Posterior cingulate gyrus (tissue), 11 donors: ENCODE measurements around the gene KCNA2.

Source experiments
- DNase-seq, 10 donors: peaks; one replicate each; pipeline versions ENCODE4 v3.0.0 to v3.0.0-alpha.2; 2020 to 2021; ENCODE audit warnings: mixed read lengths in 3 of 10
- intact Hi-C: fragments of 100-400 bp; cut with DNase I; formaldehyde crosslinking; loops from one replicate; pipeline ENCODE4 v1.15.1; 2023

KCNA2 gene

GRCh38 chr1:110605901-110606656 is at the start of gene KCNA2:
KCNA2 (minus strand) TSS chr1:110606358; CDS start chr1:110604782, 1,576 bp downstream.
- peak; percentile 55 to 96 (median 78) for DNase-seq
- intact Hi-C loops = no loop called here

- intact Hi-C loops = no loop called here
- no peak for DNase-seq
Observed at GRCh38 chr1:110650609-110651008, 44.5 kb upstream of the KCNA2 start.

DNA sequence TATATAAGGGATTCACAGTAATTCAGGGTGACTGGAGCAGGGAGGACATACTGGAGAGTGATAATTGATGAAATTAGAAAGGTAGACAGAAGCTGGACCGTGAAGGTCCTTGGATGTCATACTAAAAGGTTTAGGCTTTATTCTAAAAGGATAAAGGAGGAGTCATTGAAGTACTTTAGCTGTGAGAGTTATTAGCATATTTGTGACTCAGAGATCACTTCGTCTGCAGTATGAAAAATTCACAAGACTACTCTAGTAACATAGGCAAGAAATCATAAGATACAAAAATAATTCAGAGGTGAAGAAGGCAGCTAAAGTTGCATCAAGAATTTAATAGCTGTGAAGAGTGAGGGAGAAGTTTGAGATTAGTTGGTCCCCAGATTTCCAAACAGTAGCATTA is 42.3 kb upstream of the KCNA2 start:
- intact Hi-C loops = no loop called here
- DNase-seq = no peak

GRCh38 chr1:110647254-110647891 is 41.2 kb upstream of the KCNA2 start:
- intact Hi-C loops = no loop called here
- no peak for DNase-seq

DNA sequence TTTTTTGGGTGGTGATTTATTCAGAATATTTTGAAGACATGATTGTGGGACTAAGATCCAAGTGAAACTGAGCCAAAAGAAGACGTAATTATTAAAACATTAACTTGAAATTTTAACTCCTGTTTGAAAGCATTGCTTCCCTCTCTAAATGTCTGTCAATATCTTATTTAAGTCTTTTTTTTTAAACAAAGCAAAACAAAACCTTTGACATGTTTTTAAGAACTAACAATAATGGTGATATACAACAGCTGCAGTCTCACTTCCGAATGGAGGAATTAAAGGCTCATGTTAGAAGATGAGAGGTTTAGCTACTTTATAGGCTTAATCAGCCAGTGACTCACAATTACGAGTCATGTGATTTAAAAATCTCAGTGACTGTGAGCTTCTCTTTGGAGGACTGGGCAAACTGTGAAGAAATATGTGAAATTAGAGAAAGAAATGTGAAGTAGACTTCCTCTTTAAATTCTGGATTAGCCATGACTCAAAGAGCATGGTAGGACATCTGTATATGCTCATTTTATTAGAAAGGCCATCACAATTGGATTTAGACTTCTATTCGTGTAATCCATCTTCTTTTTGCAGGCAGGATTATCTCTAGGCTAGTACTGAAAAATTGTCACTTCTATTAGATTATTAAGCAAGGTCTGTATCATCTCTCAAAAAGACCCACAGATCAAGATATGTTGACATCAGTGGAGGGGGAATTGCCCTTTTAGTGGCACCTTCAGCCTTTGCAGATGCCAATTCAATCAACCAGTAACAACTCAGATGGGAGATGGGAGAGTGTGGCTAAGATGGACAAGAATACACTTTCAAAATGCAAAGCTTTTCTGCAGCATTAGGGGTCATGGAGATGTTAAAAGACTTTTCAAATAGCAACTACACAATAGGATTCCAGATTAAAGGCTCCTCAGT is 39.9 kb upstream of the KCNA2 start:
- DNase-seq = no peak
- intact Hi-C loops = no loop called here

GRCh38 chr1:110645211-110645610 is 39.1 kb upstream of the KCNA2 start:
- intact Hi-C loops = no loop called here
- no peak for DNase-seq

GRCh38 chr1:110643879-110644472 is 37.8 kb upstream of the KCNA2 start:
- intact Hi-C loops = no loop called here

DNA sequence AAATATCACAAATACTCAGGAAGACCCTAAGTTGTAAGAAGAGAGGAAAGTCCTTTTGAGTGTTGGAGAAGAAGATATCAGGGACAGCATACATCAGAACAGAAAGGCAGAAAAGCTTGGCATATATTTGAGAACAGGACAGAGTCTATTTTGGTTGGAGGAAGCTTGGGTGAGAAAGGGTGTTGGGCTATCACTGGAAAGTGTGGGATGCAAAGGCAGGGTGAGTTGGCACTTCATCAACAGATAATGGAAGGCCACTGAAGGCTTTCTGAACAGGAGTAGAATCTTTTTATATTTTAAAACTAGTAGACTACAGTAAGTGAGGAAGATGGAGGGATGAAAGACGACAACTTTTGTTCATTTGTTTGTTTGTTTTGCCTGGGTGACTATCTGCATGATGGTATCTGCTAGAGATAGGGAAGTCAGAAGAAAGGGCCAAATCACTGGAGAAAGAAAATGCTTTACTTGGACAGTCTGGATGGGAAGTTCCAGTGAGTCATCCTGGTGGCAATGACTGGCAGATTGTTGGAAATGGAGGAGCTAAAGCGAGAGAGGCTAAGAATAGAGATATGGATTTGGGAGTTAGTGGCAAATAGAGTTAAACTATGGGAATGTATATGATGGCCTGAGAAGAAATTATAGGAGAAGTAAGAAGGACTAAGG is 33.7 kb upstream of the KCNA2 start:
- intact Hi-C loops = no loop called here
- no peak for DNase-seq

More at GRCh38 chr1:110643879-110644472, 37.8 kb upstream of the KCNA2 start:
- DNase-seq = no peak

GRCh38 chr1:110638556-110638955 is 32.4 kb upstream of the KCNA2 start:
- intact Hi-C loops = no loop called here
- peak in 1 of 10 donors; percentile 30 for DNase-seq

DNA sequence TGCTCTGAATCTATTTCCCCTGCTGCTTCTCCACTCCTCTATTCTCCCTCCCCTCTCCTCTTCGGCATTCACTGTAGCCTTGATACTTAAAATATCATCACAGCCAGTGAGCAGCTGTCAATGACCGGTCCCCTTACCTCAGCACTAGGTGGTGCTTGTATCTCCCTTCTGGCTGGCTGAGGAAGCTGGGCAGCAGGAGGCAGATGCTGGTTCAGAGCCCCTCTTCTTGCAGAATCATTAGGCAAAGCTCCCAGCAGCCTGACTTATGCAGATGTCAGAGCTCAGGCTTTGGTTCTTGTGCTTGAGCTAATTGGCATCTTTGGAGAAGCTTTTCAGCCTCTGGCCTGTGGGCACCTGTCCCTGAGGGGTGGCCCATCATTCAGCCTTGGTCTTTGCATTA is 31.9 kb upstream of the KCNA2 start:
- intact Hi-C loops = no loop called here
- DNase-seq = peak in 1 of 10 donors; percentile 48

DNA sequence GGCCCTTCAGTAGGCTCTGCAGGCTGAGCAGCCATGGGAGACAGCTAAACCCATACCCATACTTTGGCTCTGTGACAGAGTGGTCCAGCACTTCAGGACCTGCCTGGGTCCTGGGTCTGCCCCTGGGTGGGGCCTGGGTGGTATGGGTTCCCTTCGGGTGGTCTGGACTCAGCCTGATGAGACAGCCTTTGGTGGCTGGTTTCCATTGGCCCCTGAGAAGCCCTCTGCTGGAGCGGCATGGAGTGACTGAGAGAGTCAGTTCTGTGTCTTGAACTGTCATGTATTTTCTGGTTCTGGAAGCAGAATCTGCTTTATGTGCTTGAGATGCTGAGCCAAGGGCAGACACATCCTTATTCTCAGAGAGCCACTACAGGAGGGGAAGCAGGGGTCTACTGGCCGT is 31.3 kb upstream of the KCNA2 start:
- DNase-seq = peak in 1 of 10 donors; percentile 58
- intact Hi-C loops = no loop called here

- intact Hi-C loops = no loop called here
- DNase-seq = no peak
Observed at GRCh38 chr1:110636149-110636935, 30.2 kb upstream of the KCNA2 start.

GRCh38 chr1:110635434-110635833 is 29.3 kb upstream of the KCNA2 start:
- intact Hi-C loops = no loop called here
- no peak for DNase-seq

GRCh38 chr1:110634455-110635311 is 28.5 kb upstream of the KCNA2 start:
- peak; percentile 38 to 93 (median 68) for DNase-seq
- intact Hi-C loops = loop anchor here (5.0 kb wide), 1 partner anchor 148 kb away; no protein-coding TSS in a partner anchor

GRCh38 chr1:110634086-110634454 is 27.9 kb upstream of the KCNA2 start:
- peak in 1 of 10 donors; percentile 27 for DNase-seq
- intact Hi-C loops = loop anchor here (5.0 kb wide), 1 partner anchor 148 kb away; no protein-coding TSS in a partner anchor

- DNase-seq = peak in 1 of 10 donors; percentile 60
- intact Hi-C loops = loop anchor here (5.0 kb wide), 1 partner anchor 149 kb away; no protein-coding TSS in a partner anchor
Observed at GRCh38 chr1:110633646-110634030, 27.5 kb upstream of the KCNA2 start.

DNA sequence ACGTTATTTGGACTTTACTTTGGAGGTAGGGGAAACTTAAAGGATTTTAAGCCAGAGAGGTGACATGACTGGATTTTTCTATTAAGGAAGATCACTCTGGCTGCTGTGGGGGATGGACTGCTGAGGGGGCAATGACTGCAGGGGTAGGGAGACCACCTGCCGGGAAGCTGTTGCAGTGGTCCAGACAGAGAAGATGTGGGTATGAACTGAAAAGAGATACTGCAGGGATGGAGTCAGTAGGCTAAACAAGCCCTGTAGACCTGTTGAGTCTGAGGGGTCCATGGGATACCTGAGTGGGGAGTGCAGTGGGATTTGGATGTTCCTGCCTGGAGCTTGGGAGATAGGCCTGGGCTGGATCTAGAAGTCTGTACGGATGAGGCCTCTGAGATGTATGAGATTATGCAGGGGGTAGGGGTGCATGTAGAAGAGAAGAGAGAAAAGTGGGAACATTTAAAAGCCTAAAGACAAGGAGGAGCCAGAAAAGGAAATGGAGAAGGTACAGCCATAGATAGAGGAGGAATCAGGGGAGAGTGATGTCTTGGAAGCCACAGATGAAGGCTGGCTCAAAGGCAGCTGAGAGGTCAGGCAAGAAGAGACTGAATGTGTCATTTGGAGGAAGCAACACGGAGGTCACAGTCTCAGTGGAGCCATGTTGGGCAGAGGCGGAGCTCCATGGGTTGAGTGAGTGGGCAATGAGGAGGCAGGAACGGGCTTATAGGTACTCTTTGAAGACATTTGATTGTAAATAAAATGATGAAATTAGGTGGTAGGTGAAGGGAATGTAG is 25.9 kb upstream of the KCNA2 start:
- intact Hi-C loops = loop anchor here (5.0 kb wide), 1 partner anchor 150 kb away; no protein-coding TSS in a partner anchor
- DNase-seq = no peak
